ENCODE measurements around the gene PHEX.
A peak's percentile ranks its signal among the peaks of the same experiment; 100 is the strongest.

Gene PHEX

GRCh38 chrX:22040184-22040583 is 8.1 kb downstream of the PHEX start:
- DNase-seq (ENCODE audit: low read depth, low spot score), result no peak

GRCh38 chrX:22041907-22042530 is 9.9 kb downstream of the PHEX start:
- DNase-seq (ENCODE audit: low read depth, low spot score), result no peak

GRCh38 chrX:22043872-22044271 is 11.7 kb downstream of the PHEX start:
- no peak for DNase-seq (ENCODE audit: low read depth, low spot score)

GRCh38 chrX:22047468-22047867 is 15.3 kb downstream of the PHEX start:
- DNase-seq (ENCODE audit: low read depth, low spot score), result no peak

GRCh38 chrX:22053481-22053880 is 21.4 kb downstream of the PHEX start:
- DNase-seq (ENCODE audit: low read depth, low spot score), result no peak

- DNase-seq (ENCODE audit: low read depth, low spot score), result no peak
These were observed 24.1 kb downstream of the PHEX start for GRCh38 chrX:22056235-22056634.

GRCh38 chrX:22057667-22058066 is 25.5 kb downstream of the PHEX start:
- DNase-seq (ENCODE audit: low read depth, low spot score), result no peak

GRCh38 chrX:22059775-22060174 is 27.6 kb downstream of the PHEX start:
- DNase-seq (ENCODE audit: low read depth, low spot score), result no peak

GRCh38 chrX:22060415-22061280 is 28.5 kb downstream of the PHEX start:
- DNase-seq (ENCODE audit: low read depth, low spot score), result no peak

GRCh38 chrX:22063284-22063683 is 31.2 kb downstream of the PHEX start:
- DNase-seq (ENCODE audit: low read depth, low spot score), result no peak

- no peak for DNase-seq (ENCODE audit: low read depth, low spot score)
These were observed 37.5 kb downstream of the PHEX start for GRCh38 chrX:22069586-22069985.

GRCh38 chrX:22073928-22074327 is 41.8 kb downstream of the PHEX start:
- DNase-seq (ENCODE audit: low read depth, low spot score), result no peak

GRCh38 chrX:22078117-22078516 is 46.0 kb downstream of the PHEX start:
- no peak for DNase-seq (ENCODE audit: low read depth, low spot score)

GRCh38 chrX:22081475-22082092 is 49.5 kb downstream of the PHEX start:
- DNase-seq (ENCODE audit: low read depth, low spot score), result peak; percentile 11

- DNase-seq (ENCODE audit: low read depth, low spot score), result no peak
These were observed 53.9 kb downstream of the PHEX start for GRCh38 chrX:22086003-22086402.

- no peak for DNase-seq (ENCODE audit: low read depth, low spot score)
These were observed 55.0 kb downstream of the PHEX start for GRCh38 chrX:22087011-22087557.

- DNase-seq (ENCODE audit: low read depth, low spot score), result no peak
These were observed 56.2 kb downstream of the PHEX start for GRCh38 chrX:22088326-22088725.

- DNase-seq (ENCODE audit: low read depth, low spot score), result no peak
These were observed 58.1 kb downstream of the PHEX start for GRCh38 chrX:22090181-22090580.

- no peak for DNase-seq (ENCODE audit: low read depth, low spot score)
These were observed 61.4 kb downstream of the PHEX start for GRCh38 chrX:22093550-22093949.

- DNase-seq (ENCODE audit: low read depth, low spot score), result no peak
These were observed 63.2 kb downstream of the PHEX start for GRCh38 chrX:22095286-22095685.

GRCh38 chrX:22095856-22096255 is 63.7 kb downstream of the PHEX start:
- no peak for DNase-seq (ENCODE audit: low read depth, low spot score)

GRCh38 chrX:22097012-22097694 is 65.0 kb downstream of the PHEX start:
- no peak for DNase-seq (ENCODE audit: low read depth, low spot score)
